ENCODE data around the gene EPC1. TPM values are rescaled to one million over a fixed set of nuclear protein-coding genes. Genes with fewer than 3 reads are reported as not detected.

The EPC1 gene
- total RNA-seq, 3 donors from 2014 or later, result 33.7 to 47.9 (median 46.9) TPM

GRCh38 chr10:32269343-32270100 is 77.4 kb downstream of the EPC1 start:
- TF ChIP-seq, protein P1, sequence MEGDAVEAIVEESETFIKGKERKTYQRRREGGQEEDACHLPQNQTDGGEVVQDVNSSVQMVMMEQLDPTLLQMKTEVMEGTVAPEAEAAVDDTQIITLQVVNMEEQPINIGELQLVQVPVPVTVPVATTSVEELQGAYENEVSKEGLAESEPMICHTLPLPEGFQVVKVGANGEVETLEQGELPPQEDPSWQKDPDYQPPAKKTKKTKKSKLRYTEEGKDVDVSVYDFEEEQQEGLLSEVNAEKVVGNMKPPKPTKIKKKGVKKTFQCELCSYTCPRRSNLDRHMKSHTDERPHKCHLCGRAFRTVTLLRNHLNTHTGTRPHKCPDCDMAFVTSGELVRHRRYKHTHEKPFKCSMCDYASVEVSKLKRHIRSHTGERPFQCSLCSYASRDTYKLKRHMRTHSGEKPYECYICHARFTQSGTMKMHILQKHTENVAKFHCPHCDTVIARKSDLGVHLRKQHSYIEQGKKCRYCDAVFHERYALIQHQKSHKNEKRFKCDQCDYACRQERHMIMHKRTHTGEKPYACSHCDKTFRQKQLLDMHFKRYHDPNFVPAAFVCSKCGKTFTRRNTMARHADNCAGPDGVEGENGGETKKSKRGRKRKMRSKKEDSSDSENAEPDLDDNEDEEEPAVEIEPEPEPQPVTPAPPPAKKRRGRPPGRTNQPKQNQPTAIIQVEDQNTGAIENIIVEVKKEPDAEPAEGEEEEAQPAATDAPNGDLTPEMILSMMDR (IDR thresholded peaks at IDR 0.05), result no peak
- intact Hi-C loops (cut with DNase I, micrococcal nuclease), result no loop called here
- ATAC-seq (no peak), DNase-seq (no peak)
- Histone ChIP-seq H3K36me3 (ENCODE audit: low read depth) (no peaks in the 10 kb centered on the region), H3K4me3 (no peak overlapping the region), H3K4me1 (ENCODE audit: low read depth) (no peaks in the 10 kb centered on the region), H3K9me3 (no peaks in the 10 kb centered on the region)

DNA sequence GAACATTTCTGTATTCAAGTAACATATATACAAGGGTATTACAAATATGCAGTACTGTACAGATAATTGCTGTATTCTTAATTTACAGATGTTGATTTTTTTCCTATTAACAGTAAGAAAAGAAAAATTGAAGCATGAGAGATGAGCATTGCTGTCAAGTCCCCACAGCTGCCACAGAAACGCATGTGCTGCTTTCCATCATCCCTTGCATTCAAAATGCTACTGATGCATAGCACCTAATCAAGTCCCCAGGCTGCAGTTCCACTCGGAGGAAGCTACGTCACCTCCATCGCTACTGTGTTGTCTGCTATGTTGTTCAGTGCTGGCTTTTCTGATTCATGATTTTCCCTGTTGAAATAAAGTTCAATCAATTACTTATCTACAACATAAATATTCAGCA is 78.2 kb downstream of the EPC1 start:
- Histone ChIP-seq H3K9me3 (no peaks in the 10 kb centered on the region), H3K36me3 (ENCODE audit: low read depth) (no peaks in the 10 kb centered on the region), H3K4me3 (no peak overlapping the region), H3K4me1 (ENCODE audit: low read depth) (no peaks in the 10 kb centered on the region)
- DNase-seq (no peak), ATAC-seq (no peak)
- intact Hi-C loops (cut with DNase I, micrococcal nuclease), result no loop called here
- TF ChIP-seq, protein P1 (IDR thresholded peaks at IDR 0.05), result no peak

DNA sequence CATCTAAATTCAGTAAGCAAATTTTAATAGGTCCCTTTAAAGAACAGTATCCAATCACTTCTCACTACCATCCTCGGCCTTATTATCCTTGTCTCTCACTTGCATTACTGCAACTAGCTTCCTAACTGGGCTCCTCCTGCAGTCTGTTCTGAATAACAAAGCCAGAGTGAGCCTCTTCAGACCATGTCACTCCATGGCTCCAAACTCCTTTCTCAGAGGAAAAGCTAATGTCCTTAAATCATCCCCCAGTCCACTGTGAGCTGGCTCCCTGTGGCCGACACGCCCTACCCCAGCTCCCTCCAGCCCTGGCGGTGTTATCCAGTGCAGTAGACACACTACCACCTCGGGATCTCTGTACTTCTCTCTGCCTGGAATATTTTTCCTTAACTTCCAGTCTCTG is 80.0 kb downstream of the EPC1 start:
- Histone ChIP-seq H3K4me1 (ENCODE audit: low read depth) (no peaks in the 10 kb centered on the region), H3K4me3 (no peak overlapping the region), H3K36me3 (ENCODE audit: low read depth) (no peaks in the 10 kb centered on the region), H3K9me3 (no peaks in the 10 kb centered on the region)
- TF ChIP-seq, protein P1 (IDR thresholded peaks at IDR 0.05), result no peak
- ATAC-seq (no peak), DNase-seq (no peak)
- intact Hi-C loops (cut with DNase I, micrococcal nuclease), result no loop called here

DNA sequence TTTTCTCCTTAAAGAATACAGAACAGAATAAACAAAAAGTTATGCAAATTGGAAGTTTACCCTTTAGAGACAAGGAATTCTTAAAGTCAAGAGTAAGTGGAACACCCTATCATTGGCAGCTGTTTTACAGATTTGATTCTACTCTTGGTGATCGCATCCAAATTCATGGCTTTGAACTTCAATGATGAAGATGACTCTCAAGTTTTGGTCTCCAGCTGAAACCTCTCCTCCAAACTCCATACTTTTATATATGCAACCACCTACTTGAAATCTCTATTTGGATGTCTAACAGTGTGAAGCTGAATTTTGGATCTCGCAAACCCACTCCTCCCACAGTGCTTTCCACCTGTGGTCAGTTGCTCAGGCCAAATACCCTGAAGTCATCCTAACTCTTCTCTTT is 80.4 kb downstream of the EPC1 start:
- intact Hi-C loops (cut with DNase I, micrococcal nuclease), result no loop called here

GRCh38 chr10:32265756-32266155 is 81.2 kb downstream of the EPC1 start:
- Histone ChIP-seq H3K36me3 (ENCODE audit: low read depth) (no peaks in the 10 kb centered on the region), H3K9me3 (no peaks in the 10 kb centered on the region), H3K4me1 (ENCODE audit: low read depth) (no peaks in the 10 kb centered on the region), H3K4me3 (no peak overlapping the region)
- ATAC-seq (no peak), DNase-seq (no peak)
- intact Hi-C loops (cut with DNase I, micrococcal nuclease), result no loop called here
- TF ChIP-seq, protein P1 (IDR thresholded peaks at IDR 0.05), result no peak

More for the DNA sequence above, 80.4 kb downstream of the EPC1 start:
- Histone ChIP-seq H3K4me1 (ENCODE audit: low read depth) (no peaks in the 10 kb centered on the region), H3K9me3 (no peaks in the 10 kb centered on the region), H3K36me3 (ENCODE audit: low read depth) (no peaks in the 10 kb centered on the region), H3K4me3 (no peak overlapping the region)
- ATAC-seq (no peak), DNase-seq (no peak)
- TF ChIP-seq, protein P1 (IDR thresholded peaks at IDR 0.05), result no peak
